Osteoblast (primary cell): ENCODE measurements around the gene C1QL1. TPM values are rescaled to one million over a fixed set of nuclear protein-coding genes. Genes with fewer than 3 reads are reported as not detected.

Experiments used
- DNase-seq: peaks from one replicate; pipeline ENCODE4 v3.0.0; 2011; ENCODE audit warnings: low spot score, mixed read lengths; ENCODE audit not compliant: insufficient read length; ENCODE audit errors: missing footprints
- H2AFZ ChIP-seq: 2 replicates; pipeline ENCODE4 v1.6.0; 2011; ENCODE audit warnings: mild to moderate bottlenecking, low read length
- H3K27ac ChIP-seq: 2 replicates; pipeline ENCODE4 v1.5.1; 2011; ENCODE audit warnings: mild to moderate bottlenecking, low read depth, low read length, moderate library complexity
- H3K27me3 ChIP-seq: 2 replicates; pipeline ENCODE4 v1.6.0; 2012; ENCODE audit warnings: mild to moderate bottlenecking, control low read depth, inconsistent platforms, low read length, moderate library complexity; ENCODE audit not compliant: insufficient read depth
- H3K36me3 ChIP-seq: 2 replicates; pipeline ENCODE4 v1.5.1; 2011; ENCODE audit warnings: mild to moderate bottlenecking, low read length, control low read depth, moderate library complexity; ENCODE audit not compliant: insufficient read depth
- H3K4me1 ChIP-seq: 2 replicates; pipeline ENCODE4 v1.5.1; 2011; ENCODE audit warnings: mild to moderate bottlenecking, low read length, control low read depth, moderate library complexity; ENCODE audit not compliant: insufficient read depth
- H3K4me2 ChIP-seq: 2 replicates; pipeline ENCODE4 v1.6.0; 2011; ENCODE audit warnings: mild to moderate bottlenecking, low read length; ENCODE audit not compliant: insufficient read depth
- H3K4me3 ChIP-seq: fragments of 200-600 bp; sonication (generic); 3 replicates; pipeline ENCODE4 v1.5.1; 2012; ENCODE audit warnings: mild to moderate bottlenecking, low read length, inconsistent platforms; ENCODE audit not compliant: insufficient read depth
- H3K79me2 ChIP-seq: 2 replicates; pipeline ENCODE4 v1.6.0; 2012; ENCODE audit warnings: mild to moderate bottlenecking, low read length, control low read depth, inconsistent platforms; ENCODE audit not compliant: insufficient read depth
- H3K9me3 ChIP-seq: 2 replicates; pipeline ENCODE4 v1.5.1; 2011; ENCODE audit warnings: low read depth, low read length, control low read depth
- H4K20me1 ChIP-seq: 2 replicates; pipeline ENCODE4 v1.6.0; 2012; ENCODE audit warnings: mild to moderate bottlenecking, low read length, control low read depth; ENCODE audit not compliant: insufficient read depth
- total RNA-seq: library from RNA; depleted of rRNA; stranded (reverse); fragments of >200 nt; gene quantifications from 2 replicates; pipeline ENCODE4 v1.2.3, GENCODE V29; 2012
- TF ChIP-seq, protein P1 (sequence below): IDR thresholded peaks from 2 replicates; pipeline ENCODE4 v1.5.1; 2011; ENCODE audit warnings: mild to moderate bottlenecking, low read depth, low read length, moderate library complexity; ENCODE audit errors: extremely low read depth

C1QL1 gene
- total RNA-seq, 1 donor: under 0.01 TPM

DNA sequence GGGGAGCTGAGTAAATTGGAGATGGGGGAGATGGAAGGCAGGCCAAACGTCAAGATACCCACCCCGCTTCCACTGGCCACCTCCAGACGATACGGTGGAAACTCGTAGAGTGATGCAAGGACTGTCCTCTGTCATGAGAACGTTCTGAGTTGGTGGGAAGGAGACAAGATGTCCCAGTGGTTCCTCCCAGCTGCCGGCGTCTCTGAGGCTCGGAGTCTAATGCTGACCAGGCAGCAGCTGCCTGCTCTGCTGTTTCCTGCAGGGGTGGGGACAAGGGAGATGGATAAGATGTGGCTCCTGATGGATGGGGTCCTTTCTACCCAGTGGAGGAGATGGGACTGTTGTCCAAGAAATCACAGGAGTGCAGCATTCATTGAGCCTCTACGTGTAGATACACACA, 28.2 kb upstream of the C1QL1 start:
- Histone ChIP-seq H3K79me2 (no peaks in the 10 kb centered on the region), H3K4me2 (no peak overlapping the region), H3K9me3 (peaks cover 2% of the 10 kb centered on the region), H3K4me3 (no peak overlapping the region), H4K20me1 (no peaks in the 10 kb centered on the region), H3K36me3 (no peaks in the 10 kb centered on the region), H3K27ac (no peak overlapping the region), H3K27me3 (peaks cover 11% of the 10 kb centered on the region), H2AFZ (no peak overlapping the region), H3K4me1 (no peaks in the 10 kb centered on the region)
- no peak for DNase-seq
- TF ChIP-seq, protein P1, sequence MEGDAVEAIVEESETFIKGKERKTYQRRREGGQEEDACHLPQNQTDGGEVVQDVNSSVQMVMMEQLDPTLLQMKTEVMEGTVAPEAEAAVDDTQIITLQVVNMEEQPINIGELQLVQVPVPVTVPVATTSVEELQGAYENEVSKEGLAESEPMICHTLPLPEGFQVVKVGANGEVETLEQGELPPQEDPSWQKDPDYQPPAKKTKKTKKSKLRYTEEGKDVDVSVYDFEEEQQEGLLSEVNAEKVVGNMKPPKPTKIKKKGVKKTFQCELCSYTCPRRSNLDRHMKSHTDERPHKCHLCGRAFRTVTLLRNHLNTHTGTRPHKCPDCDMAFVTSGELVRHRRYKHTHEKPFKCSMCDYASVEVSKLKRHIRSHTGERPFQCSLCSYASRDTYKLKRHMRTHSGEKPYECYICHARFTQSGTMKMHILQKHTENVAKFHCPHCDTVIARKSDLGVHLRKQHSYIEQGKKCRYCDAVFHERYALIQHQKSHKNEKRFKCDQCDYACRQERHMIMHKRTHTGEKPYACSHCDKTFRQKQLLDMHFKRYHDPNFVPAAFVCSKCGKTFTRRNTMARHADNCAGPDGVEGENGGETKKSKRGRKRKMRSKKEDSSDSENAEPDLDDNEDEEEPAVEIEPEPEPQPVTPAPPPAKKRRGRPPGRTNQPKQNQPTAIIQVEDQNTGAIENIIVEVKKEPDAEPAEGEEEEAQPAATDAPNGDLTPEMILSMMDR: no peak

DNA sequence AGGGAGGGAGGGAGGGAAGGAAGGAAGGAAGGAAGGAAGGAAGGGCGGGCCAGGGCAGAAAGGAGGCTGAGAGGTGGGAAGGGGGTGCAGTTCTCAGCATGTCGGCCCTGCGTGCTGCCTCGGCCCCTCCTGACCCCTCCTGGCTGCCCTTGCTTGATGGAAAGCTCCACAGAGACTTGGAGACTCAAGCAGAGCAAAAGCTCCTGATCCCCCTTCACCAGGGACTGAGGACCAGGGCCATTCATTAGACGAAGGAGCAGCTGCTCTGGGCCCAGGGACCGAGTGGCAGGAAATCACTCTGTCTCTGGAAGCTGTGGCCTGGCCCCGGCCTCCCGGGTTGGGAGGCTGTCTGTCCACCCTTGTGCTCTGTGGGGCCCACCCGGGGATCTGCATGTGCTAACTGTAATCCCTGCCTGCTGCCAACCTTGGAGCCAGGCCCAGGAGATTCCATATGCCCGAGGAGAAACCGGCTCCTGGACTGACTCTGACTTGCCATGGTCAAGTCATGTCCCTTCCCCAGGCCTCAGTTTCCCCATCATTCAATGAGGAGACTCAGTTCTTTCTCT, 27.4 kb upstream of the C1QL1 start:
- no peak overlapping the region for H3K4me2 ChIP-seq
- DNase-seq: peak; percentile 66
- H3K36me3 ChIP-seq: no peaks in the 10 kb centered on the region
- H2AFZ ChIP-seq: no peak overlapping the region
- H3K4me1 ChIP-seq: no peaks in the 10 kb centered on the region
- H3K27me3 ChIP-seq: peaks cover 11% of the 10 kb centered on the region
- no peak overlapping the region for H3K27ac ChIP-seq
- H3K4me3 ChIP-seq: no peak overlapping the region
- TF ChIP-seq, protein P1: no peak
- no peaks in the 10 kb centered on the region for H4K20me1 ChIP-seq
- no peaks in the 10 kb centered on the region for H3K79me2 ChIP-seq
- H3K9me3 ChIP-seq: peaks cover 2% of the 10 kb centered on the region

DNA sequence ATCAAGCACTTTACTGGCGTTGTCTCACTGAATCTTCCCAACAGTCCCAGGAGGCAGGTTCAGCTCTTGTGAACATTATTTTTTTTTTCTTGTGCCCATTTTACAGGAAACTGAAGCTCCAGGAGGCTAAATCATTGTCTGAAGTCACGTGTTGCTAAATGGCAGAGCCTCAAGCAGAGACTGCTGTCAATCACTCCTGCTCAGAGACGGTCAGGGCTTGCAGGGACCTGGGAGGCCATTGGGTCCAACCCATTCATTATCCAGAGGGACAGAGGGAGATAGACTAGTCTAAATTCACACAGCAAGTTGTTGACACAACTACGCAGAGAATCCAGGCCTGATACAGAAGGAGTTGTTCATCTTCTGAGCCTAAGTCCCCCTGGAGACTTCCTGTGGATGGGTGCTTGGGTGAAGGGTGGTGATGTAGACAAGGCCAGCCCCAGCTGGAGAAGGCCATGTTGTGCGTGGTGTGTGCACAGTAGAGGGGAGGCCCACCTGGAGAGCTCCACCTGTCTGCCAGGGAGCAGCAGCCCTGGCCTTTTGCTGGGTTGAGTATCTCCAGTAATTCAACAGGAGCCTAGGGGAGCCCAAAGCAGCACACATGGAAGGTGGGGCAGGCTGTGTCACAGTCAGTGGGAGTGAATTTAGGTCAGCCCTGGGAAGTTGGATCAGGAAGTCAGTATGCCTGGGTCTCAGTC, 24.3 kb upstream of the C1QL1 start:
- Histone ChIP-seq H3K9me3 (no peaks in the 10 kb centered on the region), H3K79me2 (no peaks in the 10 kb centered on the region), H3K36me3 (no peaks in the 10 kb centered on the region), H3K4me3 (no peak overlapping the region), H3K27me3 (peaks cover 11% of the 10 kb centered on the region), H3K4me1 (no peaks in the 10 kb centered on the region), H2AFZ (no peak overlapping the region), H3K4me2 (no peak overlapping the region), H3K27ac (no peak overlapping the region), H4K20me1 (no peaks in the 10 kb centered on the region)
- TF ChIP-seq, protein P1: no peak
- peak; percentile 61 for DNase-seq

DNA sequence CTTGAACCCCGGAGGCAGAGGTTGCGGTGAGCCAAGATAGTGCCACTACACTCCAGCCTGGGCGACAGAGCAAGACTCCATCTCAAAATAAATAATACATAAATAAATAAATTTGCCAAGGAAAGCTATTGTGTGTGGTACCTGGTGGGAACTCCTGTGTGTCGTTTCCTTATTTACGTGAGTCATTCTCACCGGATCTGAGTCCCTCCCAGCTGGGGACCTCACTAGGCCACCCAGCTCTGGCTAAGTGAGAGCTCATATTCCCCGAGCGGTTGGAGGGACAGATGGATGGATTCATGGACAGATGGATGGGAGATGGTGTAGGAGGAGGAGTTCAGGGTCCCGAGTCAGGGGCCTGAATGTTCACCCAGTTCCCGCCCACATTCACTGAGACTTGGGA, 22.9 kb upstream of the C1QL1 start:
- Histone ChIP-seq H3K36me3 (no peaks in the 10 kb centered on the region), H3K9me3 (no peaks in the 10 kb centered on the region), H4K20me1 (no peaks in the 10 kb centered on the region), H3K27me3 (peaks cover 11% of the 10 kb centered on the region), H3K27ac (no peak overlapping the region), H3K4me1 (no peaks in the 10 kb centered on the region), H2AFZ (no peak overlapping the region), H3K79me2 (no peaks in the 10 kb centered on the region), H3K4me3 (no peak overlapping the region), H3K4me2 (no peak overlapping the region)
- peak; percentile 21 for DNase-seq
- TF ChIP-seq, protein P1: no peak
